OCI-LY1 (cell line): ENCODE measurements around the gene APBA3.

ENCODE experiments used
- H2AFZ ChIP-seq: fragments of 200-600 bp; sonication (generic), shearing (Covaris generic); 2 replicates; pipeline ENCODE4 v1.6.0; 2014; ENCODE audit warnings: antibody characterized with exemption, mild to moderate bottlenecking, low read length
- H3F3A ChIP-seq: fragments of 200-600 bp; sonication (generic), shearing (Covaris generic); 2 replicates; pipeline ENCODE4 v1.6.0; 2014; ENCODE audit warnings: mild to moderate bottlenecking, antibody characterized with exemption, low read length, moderate library complexity; ENCODE audit not compliant: insufficient read depth
- H3K27ac ChIP-seq: fragments of 200-600 bp; sonication (generic); 2 replicates; pipeline ENCODE4 v1.5.1; 2014; ENCODE audit warnings: low read length, mixed run types, mild to moderate bottlenecking, low read depth; ENCODE audit not compliant: poor library complexity, severe bottlenecking
- H3K27me3 ChIP-seq: fragments of 200-600 bp; sonication (generic); 2 replicates; pipeline ENCODE4 v1.6.0; 2014; ENCODE audit warnings: antibody characterized with exemption, mild to moderate bottlenecking, low read length, moderate library complexity; ENCODE audit not compliant: insufficient read depth
- H3K36me3 ChIP-seq: fragments of 200-600 bp; sonication (generic); 2 replicates; pipeline ENCODE4 v1.6.1; 2014; ENCODE audit warnings: mild to moderate bottlenecking, antibody characterized with exemption, low read length, moderate library complexity, mixed read lengths; ENCODE audit not compliant: insufficient read depth
- H3K4me1 ChIP-seq: fragments of 200-600 bp; sonication (generic); 2 replicates; pipeline ENCODE4 v1.5.1; 2014; ENCODE audit warnings: mild to moderate bottlenecking, low read length, moderate library complexity; ENCODE audit not compliant: insufficient read depth, severe bottlenecking
- H3K4me2 ChIP-seq: fragments of 200-600 bp; sonication (generic), shearing (Covaris generic); 2 replicates; pipeline ENCODE4 v1.6.1; 2014; ENCODE audit warnings: low read length
- H3K4me3 ChIP-seq: fragments of 200-600 bp; sonication (generic); 2 replicates; pipeline ENCODE4 v1.5.1; 2014; ENCODE audit warnings: low read length, low read depth, mild to moderate bottlenecking, mixed read lengths; ENCODE audit not compliant: poor library complexity, severe bottlenecking
- H3K79me2 ChIP-seq: fragments of 200-600 bp; shearing (Covaris generic); 2 replicates; pipeline ENCODE4 v1.6.1; 2016; ENCODE audit warnings: mixed run types, low read length, mixed read lengths; ENCODE audit not compliant: insufficient read depth
- H3K9ac ChIP-seq: fragments of 200-600 bp; sonication (generic), shearing (Covaris generic); 2 replicates; pipeline ENCODE4 v1.6.1; 2014; ENCODE audit warnings: mild to moderate bottlenecking, low read length, mixed read lengths
- H3K9me2 ChIP-seq: fragments of 200-600 bp; sonication (generic), shearing (Covaris generic); 2 replicates; pipeline ENCODE4 v1.6.1; 2014; ENCODE audit warnings: low read depth, mild to moderate bottlenecking, low read length, mixed read lengths
- H3K9me3 ChIP-seq: fragments of 200-600 bp; shearing (Covaris generic); 2 replicates; pipeline ENCODE4 v1.6.1; 2014; ENCODE audit warnings: low read length, mixed read lengths
- H4K20me1 ChIP-seq: fragments of 200-600 bp; sonication (generic), shearing (Covaris generic); 2 replicates; pipeline ENCODE4 v1.6.0; 2016; ENCODE audit warnings: mild to moderate bottlenecking, low read length; ENCODE audit not compliant: insufficient read depth
- EZH2 ChIP-seq: fragments of 200-600 bp; sonication (generic), shearing (Covaris generic); IDR thresholded peaks from 2 replicates; pipeline ENCODE4 v1.8.0; 2017; ENCODE audit warnings: borderline replicate concordance, mixed run types, mild to moderate bottlenecking, antibody characterized with exemption, low read length, moderate library complexity, mixed read lengths
- TF ChIP-seq, protein P1 (sequence below): fragments of 200-600 bp; sonication (generic), shearing (Covaris generic); IDR thresholded peaks from 2 replicates; pipeline ENCODE4 v1.5.1; 2017; ENCODE audit warnings: mild to moderate bottlenecking, antibody characterized with exemption, low read length, moderate library complexity, mixed read lengths

APBA3 gene

DNA sequence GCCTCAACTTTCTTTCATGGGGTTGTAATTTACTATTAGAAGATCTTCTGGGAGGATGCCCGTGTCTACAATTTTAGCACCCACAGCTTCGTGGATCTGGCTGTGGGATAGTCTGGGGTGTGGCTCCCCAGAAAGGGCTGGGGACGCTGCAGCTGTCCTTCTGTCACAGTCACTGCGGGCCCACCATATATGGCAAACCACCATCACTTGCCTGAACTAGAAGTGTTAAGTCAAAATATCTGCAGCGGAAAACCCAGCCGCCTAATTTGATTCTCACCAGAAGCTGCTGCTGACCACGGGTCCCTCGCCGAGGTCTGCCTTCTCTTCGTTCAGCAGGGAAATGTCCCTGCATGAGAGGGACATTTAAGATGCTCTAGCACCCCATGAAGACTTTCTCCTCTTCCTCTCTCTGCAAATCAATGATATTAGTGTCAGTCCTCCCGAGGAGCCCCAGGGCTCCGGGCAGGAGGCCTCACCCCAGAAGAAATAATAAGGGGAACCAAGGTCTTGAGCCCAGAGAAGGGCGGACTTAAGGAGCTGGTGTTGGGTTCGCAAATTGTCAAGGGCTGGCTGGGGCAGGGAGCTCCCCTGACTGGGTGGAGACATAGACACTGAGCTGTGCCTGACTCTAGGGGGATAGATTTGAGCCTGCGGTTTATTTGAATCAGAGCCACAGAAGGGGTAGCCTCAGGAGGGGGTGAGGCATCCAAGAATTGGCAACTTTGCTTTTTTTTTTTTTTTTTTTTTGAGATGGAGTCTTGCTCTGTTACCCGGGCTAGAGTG is 27.7 kb upstream of the APBA3 start:
- Histone ChIP-seq H3K4me2 (no peak overlapping the region), H3F3A (no peaks in the 10 kb centered on the region), H4K20me1 (no peaks in the 10 kb centered on the region), H3K9me2 (no peaks in the 10 kb centered on the region), H3K36me3 (no peaks in the 10 kb centered on the region), H3K79me2 (no peaks in the 10 kb centered on the region), H3K4me3 (no peak overlapping the region), H3K4me1 (no peaks in the 10 kb centered on the region), H3K9ac (no peak overlapping the region), H3K27ac (no peak overlapping the region), H3K27me3 (peaks cover 4% of the 10 kb centered on the region; the same call in 1 of the 2 replicates), H3K9me3 (no peaks in the 10 kb centered on the region), H2AFZ (no peak overlapping the region)
- TF ChIP-seq, protein P1, sequence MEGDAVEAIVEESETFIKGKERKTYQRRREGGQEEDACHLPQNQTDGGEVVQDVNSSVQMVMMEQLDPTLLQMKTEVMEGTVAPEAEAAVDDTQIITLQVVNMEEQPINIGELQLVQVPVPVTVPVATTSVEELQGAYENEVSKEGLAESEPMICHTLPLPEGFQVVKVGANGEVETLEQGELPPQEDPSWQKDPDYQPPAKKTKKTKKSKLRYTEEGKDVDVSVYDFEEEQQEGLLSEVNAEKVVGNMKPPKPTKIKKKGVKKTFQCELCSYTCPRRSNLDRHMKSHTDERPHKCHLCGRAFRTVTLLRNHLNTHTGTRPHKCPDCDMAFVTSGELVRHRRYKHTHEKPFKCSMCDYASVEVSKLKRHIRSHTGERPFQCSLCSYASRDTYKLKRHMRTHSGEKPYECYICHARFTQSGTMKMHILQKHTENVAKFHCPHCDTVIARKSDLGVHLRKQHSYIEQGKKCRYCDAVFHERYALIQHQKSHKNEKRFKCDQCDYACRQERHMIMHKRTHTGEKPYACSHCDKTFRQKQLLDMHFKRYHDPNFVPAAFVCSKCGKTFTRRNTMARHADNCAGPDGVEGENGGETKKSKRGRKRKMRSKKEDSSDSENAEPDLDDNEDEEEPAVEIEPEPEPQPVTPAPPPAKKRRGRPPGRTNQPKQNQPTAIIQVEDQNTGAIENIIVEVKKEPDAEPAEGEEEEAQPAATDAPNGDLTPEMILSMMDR = no peak
- TF ChIP-seq EZH2 = no peak

DNA sequence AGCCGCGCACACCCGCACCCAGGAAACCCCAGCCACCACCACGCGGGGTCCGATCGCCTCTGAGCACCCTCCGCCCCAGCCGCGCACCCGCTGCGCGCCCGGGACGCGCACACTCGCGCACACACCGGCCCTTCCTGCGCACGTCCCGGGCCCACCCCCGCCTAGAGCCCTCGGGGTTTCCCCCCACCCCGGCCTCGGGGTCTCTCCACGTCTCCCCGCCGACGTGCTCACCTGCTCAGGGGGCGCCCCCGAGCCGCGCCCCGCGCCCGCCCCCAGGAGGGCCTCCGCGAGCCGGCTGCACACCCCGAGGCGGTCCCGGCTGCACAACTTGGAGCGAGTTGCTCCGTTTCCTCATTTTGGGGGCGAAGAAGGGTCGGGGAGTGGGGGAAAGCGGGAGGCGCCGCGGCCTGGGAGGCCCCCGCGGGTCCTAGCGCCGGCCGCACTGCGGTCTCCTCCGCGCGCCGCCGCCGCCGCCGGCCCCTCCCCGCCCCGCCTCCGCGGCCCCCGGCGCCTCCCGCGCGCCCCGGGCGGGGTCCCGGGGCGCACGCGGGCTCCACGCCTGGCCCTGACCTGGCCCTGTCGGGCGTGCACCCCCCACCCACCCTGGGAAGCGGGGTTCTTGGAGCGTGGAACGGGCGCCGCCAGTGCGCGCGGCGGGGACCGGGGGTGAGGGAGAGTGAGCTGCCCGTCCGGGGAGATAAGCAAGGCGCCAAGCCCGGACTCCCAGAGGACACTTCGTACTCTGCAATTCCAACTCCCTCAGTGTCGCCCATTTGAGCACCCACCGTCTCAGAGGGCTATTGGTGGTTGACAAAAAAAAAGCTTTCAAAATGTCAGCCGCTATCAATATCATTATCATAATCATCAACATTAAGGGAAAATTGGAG is 24.7 kb upstream of the APBA3 start, which contains the start of gene MATK:
TSS of gene MATK (minus strand) at position 444 of the 887 bp plus-strand sequence. CDS start 1,246 bp downstream, outside the sequence.
- Histone ChIP-seq H3K36me3 (no peaks in the 10 kb centered on the region; the same call in 1 of the 2 replicates), H3K27ac (no peak within 1 kb of the TSS), H3K4me1 (no peaks in the 10 kb centered on the region), H3K4me2 (no peak within 1 kb of the TSS), H3F3A (no peaks in the 10 kb centered on the region), H3K9me2 (no peaks in the 10 kb centered on the region), H4K20me1 (no peaks in the 10 kb centered on the region), H3K79me2 (no peaks in the 10 kb centered on the region), H2AFZ (no peak within 1 kb of the TSS), H3K27me3 (peaks cover 3% of the 10 kb centered on the region; the same call in 1 of the 2 replicates), H3K4me3 (no peak within 1 kb of the TSS), H3K9me3 (peaks cover 11% of the 10 kb centered on the region), H3K9ac (no peak within 1 kb of the TSS)
- TF ChIP-seq EZH2 = no peak
- TF ChIP-seq, protein P1 = no peak

DNA sequence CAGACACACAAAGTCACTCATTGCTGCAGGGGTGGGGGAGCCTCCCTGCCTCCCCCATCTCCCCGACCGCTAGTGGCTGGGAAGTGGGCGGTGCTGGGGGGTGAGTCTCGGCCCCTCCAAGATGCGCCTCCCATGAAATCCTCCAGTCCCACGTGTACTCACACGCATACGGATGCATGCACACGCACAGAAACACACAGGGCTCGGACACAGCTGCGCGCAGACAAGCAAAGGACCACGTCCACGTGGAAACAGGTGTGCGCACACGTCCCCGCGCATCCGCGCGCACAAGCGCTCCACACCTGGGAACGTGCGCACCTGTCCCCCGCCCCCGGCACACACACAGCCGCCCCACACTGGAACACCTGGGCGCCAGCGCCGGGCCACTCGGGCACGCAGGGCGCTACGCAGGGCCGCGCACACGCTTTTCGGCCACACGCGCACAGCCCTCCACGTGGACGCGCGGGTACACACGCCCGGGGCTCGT is 24.0 kb upstream of the APBA3 start:
- peaks cover 13% of the 10 kb centered on the region for H3K9me3 ChIP-seq
- H3K9ac ChIP-seq = no peak overlapping the region
- no peak overlapping the region for H3K27ac ChIP-seq
- H3K36me3 ChIP-seq = no peaks in the 10 kb centered on the region; the same call in 1 of the 2 replicates
- no peaks in the 10 kb centered on the region for H3K79me2 ChIP-seq
- no peaks in the 10 kb centered on the region for H3K4me1 ChIP-seq
- H4K20me1 ChIP-seq = no peaks in the 10 kb centered on the region
- TF ChIP-seq, protein P1 = no peak
- no peak for TF ChIP-seq EZH2
- no peak overlapping the region for H3K4me2 ChIP-seq
- no peaks in the 10 kb centered on the region for H3F3A ChIP-seq
- H3K9me2 ChIP-seq = no peaks in the 10 kb centered on the region
- H3K4me3 ChIP-seq = no peak overlapping the region
- peaks cover 8% of the 10 kb centered on the region; the same call in 1 of the 2 replicates for H3K27me3 ChIP-seq
- no peak overlapping the region for H2AFZ ChIP-seq
